ENCODE measurements around the gene RGS17.

Gene RGS17

DNA sequence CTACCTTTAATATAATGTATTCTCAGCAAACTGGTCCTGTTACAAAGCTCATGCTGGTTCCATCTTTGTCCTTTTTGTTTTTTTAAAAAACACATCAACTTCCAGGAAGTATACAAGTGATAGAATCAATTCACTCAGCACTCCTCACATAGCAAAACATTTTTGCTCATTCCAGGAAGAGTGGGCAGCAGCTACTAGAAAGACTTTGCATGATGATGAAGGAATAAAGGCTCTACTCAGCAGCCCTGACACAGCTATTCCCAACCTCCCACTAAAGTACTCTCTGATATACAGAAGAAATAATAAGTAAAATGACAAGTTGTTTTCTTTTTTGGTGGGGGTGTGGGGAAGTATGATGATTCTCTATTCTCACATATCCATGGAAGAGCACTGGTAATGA lies 61.2 kb downstream of the RGS17 start:
- TF ChIP-seq TAF1 (IDR thresholded peaks at IDR 0.05; ENCODE audit: low read depth) (no peak), FOXM1 (IDR thresholded peaks at IDR 0.05; ENCODE audit: borderline replicate concordance, low read depth) (no peak), TEAD4 (IDR thresholded peaks at IDR 0.05) (no peak), ZBTB7A (IDR thresholded peaks at IDR 0.05; ENCODE audit: low read depth) (no peak), EP300 (IDR thresholded peaks at IDR 0.05; ENCODE audit: borderline replicate concordance) (no peak)
- TF ChIP-seq, protein P1, sequence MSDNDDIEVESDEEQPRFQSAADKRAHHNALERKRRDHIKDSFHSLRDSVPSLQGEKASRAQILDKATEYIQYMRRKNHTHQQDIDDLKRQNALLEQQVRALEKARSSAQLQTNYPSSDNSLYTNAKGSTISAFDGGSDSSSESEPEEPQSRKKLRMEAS (IDR thresholded peaks at IDR 0.05), result no peak

DNA sequence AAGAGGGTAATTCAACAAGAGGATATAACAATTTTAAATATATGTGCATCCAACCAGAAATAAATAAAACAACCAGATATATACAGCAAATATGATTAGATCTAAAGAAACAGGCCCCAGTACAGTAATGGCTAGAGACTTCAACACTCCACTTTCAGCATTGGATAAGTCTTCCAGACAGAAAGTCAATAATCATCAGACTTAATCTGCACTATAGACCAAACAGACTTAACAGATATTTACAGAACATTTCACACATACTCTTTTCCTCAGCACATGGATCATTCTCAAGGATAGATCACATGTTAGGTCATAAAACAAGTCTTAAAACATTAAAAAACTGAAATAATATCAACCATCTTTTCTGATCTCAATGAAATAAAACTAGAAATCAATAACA lies 65.9 kb downstream of the RGS17 start:
- no peak for TF ChIP-seq TAF1 (IDR thresholded peaks at IDR 0.05; ENCODE audit: low read depth)
- TF ChIP-seq CEBPB (IDR thresholded peaks at IDR 0.05), result no peak
- TF ChIP-seq ZBTB7A (IDR thresholded peaks at IDR 0.05; ENCODE audit: low read depth), result no peak
- no peak for TF ChIP-seq EGR1 (IDR thresholded peaks at IDR 0.05)
- no peak for TF ChIP-seq EP300 (IDR thresholded peaks at IDR 0.05; ENCODE audit: borderline replicate concordance)
- TF ChIP-seq, protein P2, sequence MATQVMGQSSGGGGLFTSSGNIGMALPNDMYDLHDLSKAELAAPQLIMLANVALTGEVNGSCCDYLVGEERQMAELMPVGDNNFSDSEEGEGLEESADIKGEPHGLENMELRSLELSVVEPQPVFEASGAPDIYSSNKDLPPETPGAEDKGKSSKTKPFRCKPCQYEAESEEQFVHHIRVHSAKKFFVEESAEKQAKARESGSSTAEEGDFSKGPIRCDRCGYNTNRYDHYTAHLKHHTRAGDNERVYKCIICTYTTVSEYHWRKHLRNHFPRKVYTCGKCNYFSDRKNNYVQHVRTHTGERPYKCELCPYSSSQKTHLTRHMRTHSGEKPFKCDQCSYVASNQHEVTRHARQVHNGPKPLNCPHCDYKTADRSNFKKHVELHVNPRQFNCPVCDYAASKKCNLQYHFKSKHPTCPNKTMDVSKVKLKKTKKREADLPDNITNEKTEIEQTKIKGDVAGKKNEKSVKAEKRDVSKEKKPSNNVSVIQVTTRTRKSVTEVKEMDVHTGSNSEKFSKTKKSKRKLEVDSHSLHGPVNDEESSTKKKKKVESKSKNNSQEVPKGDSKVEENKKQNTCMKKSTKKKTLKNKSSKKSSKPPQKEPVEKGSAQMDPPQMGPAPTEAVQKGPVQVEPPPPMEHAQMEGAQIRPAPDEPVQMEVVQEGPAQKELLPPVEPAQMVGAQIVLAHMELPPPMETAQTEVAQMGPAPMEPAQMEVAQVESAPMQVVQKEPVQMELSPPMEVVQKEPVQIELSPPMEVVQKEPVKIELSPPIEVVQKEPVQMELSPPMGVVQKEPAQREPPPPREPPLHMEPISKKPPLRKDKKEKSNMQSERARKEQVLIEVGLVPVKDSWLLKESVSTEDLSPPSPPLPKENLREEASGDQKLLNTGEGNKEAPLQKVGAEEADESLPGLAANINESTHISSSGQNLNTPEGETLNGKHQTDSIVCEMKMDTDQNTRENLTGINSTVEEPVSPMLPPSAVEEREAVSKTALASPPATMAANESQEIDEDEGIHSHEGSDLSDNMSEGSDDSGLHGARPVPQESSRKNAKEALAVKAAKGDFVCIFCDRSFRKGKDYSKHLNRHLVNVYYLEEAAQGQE (IDR thresholded peaks at IDR 0.05; ENCODE audit: low read depth), result no peak
- TF ChIP-seq RAD21 (IDR thresholded peaks at IDR 0.05; ENCODE audit: low read depth), result no peak

DNA sequence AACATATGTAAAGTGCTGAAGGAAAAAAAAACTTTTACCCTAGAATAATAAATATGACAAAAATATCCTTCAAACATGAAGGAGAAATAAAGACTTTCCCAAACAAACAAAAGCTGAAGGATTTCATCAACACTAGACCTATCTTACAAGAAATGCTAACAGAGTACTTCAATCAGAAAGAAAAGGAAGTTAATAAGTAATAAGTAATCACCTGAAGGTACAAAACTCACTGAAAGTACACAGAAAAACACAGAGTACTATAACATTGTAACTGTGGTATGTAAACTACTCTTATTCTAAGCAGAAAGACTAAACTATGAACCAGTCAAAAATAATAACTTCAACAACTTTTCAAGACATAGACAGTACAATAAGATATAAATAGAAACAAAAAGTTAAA lies 67.1 kb downstream of the RGS17 start:
- TF ChIP-seq RAD21 (IDR thresholded peaks at IDR 0.05; ENCODE audit: low read depth), result no peak
- TF ChIP-seq, protein P3, sequence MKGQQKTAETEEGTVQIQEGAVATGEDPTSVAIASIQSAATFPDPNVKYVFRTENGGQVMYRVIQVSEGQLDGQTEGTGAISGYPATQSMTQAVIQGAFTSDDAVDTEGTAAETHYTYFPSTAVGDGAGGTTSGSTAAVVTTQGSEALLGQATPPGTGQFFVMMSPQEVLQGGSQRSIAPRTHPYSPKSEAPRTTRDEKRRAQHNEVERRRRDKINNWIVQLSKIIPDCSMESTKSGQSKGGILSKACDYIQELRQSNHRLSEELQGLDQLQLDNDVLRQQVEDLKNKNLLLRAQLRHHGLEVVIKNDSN (IDR thresholded peaks at IDR 0.05), result no peak
- TF ChIP-seq TAF1 (IDR thresholded peaks at IDR 0.05; ENCODE audit: low read depth), result no peak
- no peak for TF ChIP-seq EGR1 (IDR thresholded peaks at IDR 0.05)
- TF ChIP-seq, protein P2 (IDR thresholded peaks at IDR 0.05; ENCODE audit: low read depth), result no peak
- TF ChIP-seq NFIC (IDR thresholded peaks at IDR 0.05), result no peak
- no peak for TF ChIP-seq YY1 (IDR thresholded peaks at IDR 0.05; ENCODE audit: low read depth)
- no peak for TF ChIP-seq FOXM1 (IDR thresholded peaks at IDR 0.05; ENCODE audit: borderline replicate concordance, low read depth)
- TF ChIP-seq CREB1 (IDR thresholded peaks at IDR 0.05; ENCODE audit: low read depth), result no peak
- no peak for TF ChIP-seq CEBPB (IDR thresholded peaks at IDR 0.05)
- TF ChIP-seq TEAD4 (IDR thresholded peaks at IDR 0.05), result no peak
- TF ChIP-seq EP300 (IDR thresholded peaks at IDR 0.05; ENCODE audit: borderline replicate concordance), result no peak
- TF ChIP-seq, protein P1 (IDR thresholded peaks at IDR 0.05), result no peak
- TF ChIP-seq ZBTB7A (IDR thresholded peaks at IDR 0.05; ENCODE audit: low read depth), result no peak
- no peak for TF ChIP-seq TCF12 (IDR thresholded peaks at IDR 0.05; ENCODE audit: low read depth)

DNA sequence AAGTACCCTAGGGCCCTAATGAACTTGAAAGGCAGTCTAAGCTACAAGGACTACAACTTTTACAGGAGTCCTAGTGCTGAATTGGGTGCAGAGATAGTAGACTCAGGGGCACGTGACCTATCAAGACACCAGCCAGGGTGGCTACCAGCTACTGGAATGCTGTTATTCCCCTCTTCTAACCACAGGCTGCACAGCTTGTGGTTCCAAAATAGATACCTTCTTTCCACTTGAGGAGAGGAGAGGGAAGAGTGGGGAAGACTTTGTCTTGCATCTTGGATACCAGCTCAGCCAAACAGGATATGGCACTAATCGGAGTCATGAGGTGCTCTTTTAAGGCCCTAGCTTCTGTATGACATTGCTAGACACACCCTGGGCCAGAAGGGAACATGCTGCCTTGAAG lies 68.6 kb downstream of the RGS17 start:
- TF ChIP-seq, protein P3 (IDR thresholded peaks at IDR 0.05), result 0 out of 2 replicates have a peak, but pooled peaks have one; percentile 20
- TF ChIP-seq CREB1 (IDR thresholded peaks at IDR 0.05; ENCODE audit: low read depth), result no peak

DNA sequence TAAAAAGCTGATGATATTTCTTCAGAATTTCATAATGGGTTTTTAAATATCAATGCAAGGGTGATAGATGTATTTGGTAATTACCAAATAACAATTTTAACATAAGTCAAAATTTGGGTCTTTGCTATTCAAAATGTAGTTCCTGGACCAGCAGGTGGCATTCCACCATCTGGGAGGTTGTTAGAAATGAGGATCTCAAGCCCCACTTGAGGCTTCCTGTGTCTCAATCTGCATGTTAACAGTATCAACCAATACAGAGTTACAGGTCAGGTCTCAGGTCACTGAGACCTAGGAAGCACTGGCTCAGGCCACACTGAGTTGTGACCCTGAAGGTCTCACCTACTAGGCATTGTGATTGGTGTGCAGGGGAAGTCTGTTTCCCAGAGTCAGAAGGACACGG lies 71.3 kb downstream of the RGS17 start:
- TF ChIP-seq TCF12 (IDR thresholded peaks at IDR 0.05; ENCODE audit: low read depth) (no peak), CREB1 (IDR thresholded peaks at IDR 0.05; ENCODE audit: low read depth) (no peak)

DNA sequence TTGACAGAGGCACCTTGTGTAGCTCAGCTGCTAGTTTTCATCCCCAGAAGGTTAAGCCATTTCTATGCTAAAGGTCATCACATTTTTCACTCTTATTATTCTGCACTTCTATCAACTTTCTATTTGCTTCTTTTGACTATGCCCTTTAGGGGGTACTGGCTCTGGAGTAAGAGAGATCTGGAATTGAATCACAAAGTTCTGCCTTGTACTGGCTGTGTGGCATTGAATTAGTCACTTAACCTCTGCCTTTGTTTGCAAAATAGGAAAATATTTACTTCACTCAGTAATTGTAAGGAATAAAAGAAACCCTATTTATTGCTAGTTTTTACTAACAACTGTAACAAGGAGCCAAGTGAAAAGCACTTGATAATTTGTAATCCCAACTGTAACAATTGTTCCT lies 71.8 kb downstream of the RGS17 start:
- no peak for TF ChIP-seq ZBTB7A (IDR thresholded peaks at IDR 0.05; ENCODE audit: low read depth)
- no peak for TF ChIP-seq RAD21 (IDR thresholded peaks at IDR 0.05; ENCODE audit: low read depth)
- TF ChIP-seq, protein P2 (IDR thresholded peaks at IDR 0.05; ENCODE audit: low read depth), result no peak
- TF ChIP-seq TAF1 (IDR thresholded peaks at IDR 0.05; ENCODE audit: low read depth), result no peak
- no peak for TF ChIP-seq CEBPB (IDR thresholded peaks at IDR 0.05)
- TF ChIP-seq NFIC (IDR thresholded peaks at IDR 0.05), result no peak
- TF ChIP-seq EP300 (IDR thresholded peaks at IDR 0.05; ENCODE audit: borderline replicate concordance), result no peak
- TF ChIP-seq EGR1 (IDR thresholded peaks at IDR 0.05), result no peak
